Measurements from ENCODE around the gene TNFSF13B. TPM values are rescaled to one million over a fixed set of nuclear protein-coding genes. Genes with fewer than 3 reads are reported as not detected.

Gene TNFSF13B
- total RNA-seq, 2 donors from 2014 or later = 0.52 to 10.2 TPM

DNA sequence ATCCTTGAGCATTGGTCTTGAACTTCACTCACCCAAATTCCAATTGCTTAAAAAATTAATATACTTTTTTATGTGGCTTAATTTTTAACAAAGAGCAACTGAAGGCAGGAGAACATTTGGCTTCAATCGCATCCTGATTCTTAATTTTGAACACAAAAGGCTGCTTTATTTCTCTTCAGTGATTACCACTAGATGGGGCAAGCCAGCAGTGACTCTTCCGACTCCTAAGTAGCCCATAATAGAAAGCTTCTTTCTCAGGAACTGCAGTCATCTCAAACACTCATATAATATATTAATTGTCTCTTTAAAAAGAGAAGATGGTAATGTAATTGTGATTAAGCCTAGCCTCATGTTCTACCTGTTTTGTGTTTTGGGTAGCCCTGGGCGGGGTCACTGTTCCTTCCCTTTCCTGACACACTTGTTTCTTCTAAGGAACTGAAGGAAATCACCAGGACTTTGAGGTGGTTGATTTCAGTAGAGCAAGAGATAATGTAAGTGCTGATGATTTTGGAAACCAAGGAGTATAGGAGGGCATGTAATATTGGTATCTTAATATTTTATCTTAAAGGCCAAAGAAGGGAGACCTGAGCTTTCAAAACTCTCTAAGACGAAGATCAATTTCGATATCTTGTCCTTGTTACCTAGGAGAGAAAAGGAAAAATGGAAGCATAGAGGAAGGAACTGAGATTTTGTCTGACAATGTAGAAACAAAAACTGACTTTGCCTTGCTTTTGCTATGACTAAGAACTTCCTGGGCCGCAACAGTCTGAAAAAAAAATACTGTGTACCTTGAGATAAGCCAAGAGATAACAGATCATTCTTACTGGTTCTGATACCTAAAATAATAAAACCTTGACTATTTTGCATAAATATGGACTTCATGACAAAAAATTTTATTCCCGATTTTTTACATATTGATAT, 73.1 kb downstream of the TNFSF13B start:
- H3K36me3 ChIP-seq (replicated peaks in 1 of 2; ENCODE audit: insufficient read depth in 1 of 2, low read depth in 2 of 2) = no peaks in the 10 kb centered on the region
- no peak overlapping the region for H3K4me3 ChIP-seq
- TF ChIP-seq CTCF (IDR thresholded peaks at IDR 0.05) (peak in 6 of 7 experiments; percentile 12 to 39 (median 25)), POLR2A (IDR thresholded peaks at IDR 0.05) (no peak)
- no peak overlapping the region for H3K27ac ChIP-seq
- no peaks in the 10 kb centered on the region for H3K4me1 ChIP-seq
- DNase-seq (no peak), ATAC-seq (no peak)
- intact Hi-C loops (cut with DNase I) = no loop called here
- no peaks in the 10 kb centered on the region for H3K9me3 ChIP-seq
- no peaks in the 10 kb centered on the region for H3K27me3 ChIP-seq
- 57 to 66% methylated on average over 7 of the region's 7 CpGs for WGBS, 2 donors

- Histone ChIP-seq H3K27ac (no peak overlapping the region), H3K4me1 (no peaks in the 10 kb centered on the region), H3K9me3 (no peaks in the 10 kb centered on the region), H3K36me3 (replicated peaks in 1 of 2; ENCODE audit: insufficient read depth in 1 of 2, low read depth in 2 of 2) (no peaks in the 10 kb centered on the region), H3K27me3 (no peaks in the 10 kb centered on the region), H3K4me3 (no peak overlapping the region)
- intact Hi-C loops (cut with DNase I) = no loop called here
- no peak for DNase-seq
- TF ChIP-seq CTCF (IDR thresholded peaks at IDR 0.05) (no peak), POLR2A (IDR thresholded peaks at IDR 0.05) (no peak)
- 91% methylated on average over 10 of the region's 10 CpGs for WGBS, 2 donors
- ATAC-seq = no peak
Measured at GRCh38 chr13:108345016-108345415, 75.5 kb downstream of the TNFSF13B start.

- no peak for ATAC-seq
- 13 to 20% methylated on average over 8 of the region's 8 CpGs for WGBS, 2 donors
- no peak overlapping the region for H3K4me3 ChIP-seq
- no peaks in the 10 kb centered on the region for H3K27me3 ChIP-seq
- H3K4me1 ChIP-seq = no peaks in the 10 kb centered on the region
- no peaks in the 10 kb centered on the region for H3K9me3 ChIP-seq
- no peaks in the 10 kb centered on the region for H3K36me3 ChIP-seq (replicated peaks in 1 of 2; ENCODE audit: insufficient read depth in 1 of 2, low read depth in 2 of 2)
- intact Hi-C loops (cut with DNase I) = no loop called here
- no peak for TF ChIP-seq POLR2A (IDR thresholded peaks at IDR 0.05)
- TF ChIP-seq CTCF (IDR thresholded peaks at IDR 0.05) = no peak
- H3K27ac ChIP-seq = no peak overlapping the region
- DNase-seq = no peak
Measured at GRCh38 chr13:108346376-108346775, 76.9 kb downstream of the TNFSF13B start.

DNA sequence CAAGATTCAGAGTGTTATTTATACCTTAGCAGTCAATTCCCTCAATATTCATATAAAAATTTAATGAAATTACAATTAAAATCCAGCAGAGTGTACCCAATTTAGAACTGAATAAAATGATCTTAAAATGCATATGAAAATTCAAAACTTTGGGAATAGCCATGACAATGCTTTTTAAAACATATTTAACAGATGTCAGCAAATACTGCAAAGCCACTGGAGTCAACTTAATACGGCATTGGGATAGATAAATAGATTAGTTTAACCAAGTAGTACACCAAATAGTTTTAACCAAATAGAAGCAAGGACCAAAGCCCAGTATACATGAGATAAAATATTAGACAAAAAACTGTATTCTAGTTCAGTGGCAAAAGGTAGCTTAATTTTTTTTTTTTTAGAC, 79.8 kb downstream of the TNFSF13B start:
- H3K4me1 ChIP-seq = no peaks in the 10 kb centered on the region
- H3K36me3 ChIP-seq (replicated peaks in 1 of 2; ENCODE audit: insufficient read depth in 1 of 2, low read depth in 2 of 2) = no peaks in the 10 kb centered on the region
- no peak for DNase-seq
- H3K9me3 ChIP-seq = no peaks in the 10 kb centered on the region
- H3K4me3 ChIP-seq = no peak overlapping the region
- intact Hi-C loops (cut with DNase I) = no loop called here
- H3K27ac ChIP-seq = no peak overlapping the region
- H3K27me3 ChIP-seq = no peaks in the 10 kb centered on the region
- ATAC-seq = no peak
- whole genome bisulfite sequencing, 2 donors = 21 to 73% methylated on average over 1 of the region's 1 CpG
- TF ChIP-seq POLR2A (IDR thresholded peaks at IDR 0.05) = no peak
- TF ChIP-seq CTCF (IDR thresholded peaks at IDR 0.05) = no peak

- H3K4me3 ChIP-seq = no peak overlapping the region
- TF ChIP-seq CTCF (IDR thresholded peaks at IDR 0.05) = no peak
- no peak for TF ChIP-seq POLR2A (IDR thresholded peaks at IDR 0.05)
- no peaks in the 10 kb centered on the region for H3K9me3 ChIP-seq
- H3K27ac ChIP-seq = no peak overlapping the region
- DNase-seq (no peak), ATAC-seq (no peak)
- H3K27me3 ChIP-seq = no peaks in the 10 kb centered on the region
- H3K4me1 ChIP-seq = no peaks in the 10 kb centered on the region
- intact Hi-C loops (cut with DNase I) = no loop called here
- no peaks in the 10 kb centered on the region for H3K36me3 ChIP-seq (replicated peaks in 1 of 2; ENCODE audit: insufficient read depth in 1 of 2, low read depth in 2 of 2)
- WGBS, 2 donors = 77 to 78% methylated on average over 9 of the region's 9 CpGs
Measured at GRCh38 chr13:108350579-108350978, 81.1 kb downstream of the TNFSF13B start.

Data from body of pancreas (tissue), 4 donors.